Esophagus muscularis mucosa (tissue), 4 donors: Measurements from ENCODE around the gene RPAP3. TPM values are rescaled to one million over a fixed set of nuclear protein-coding genes. Genes with fewer than 3 reads are reported as not detected.

ENCODE experiments used
- DNase-seq: peaks from one replicate; pipeline ENCODE4 v3.0.0-alpha.2; 2017; ENCODE audit errors: extremely low spot score
- H3K27ac ChIP-seq, 4 donors: fragments of 200-600 bp; sonication (generic); replicated peaks in 1 of 4; 1 replicate in 3 of 4; 2 replicates in 1 of 4; pipeline ENCODE4 v1.5.1; 2016 to 2019; ENCODE audit warnings: mild to moderate bottlenecking in 1 of 4
- H3K27me3 ChIP-seq, 4 donors: fragments of 200-600 bp; sonication (generic); one replicate each; pipeline versions ENCODE4 v1.5.1 to v1.6.0; 2016 to 2019
- H3K36me3 ChIP-seq, 4 donors: fragments of 200-600 bp; sonication (generic); one replicate each; pipeline ENCODE4 v1.5.1; 2016 to 2019
- H3K4me1 ChIP-seq, 4 donors: fragments of 200-600 bp; sonication (generic); one replicate each; pipeline ENCODE4 v1.5.1; 2016 to 2019
- H3K4me3 ChIP-seq, 4 donors: fragments of 200-600 bp; sonication (generic); 1 replicate in 2 of 4; 2 replicates in 2 of 4; pipeline ENCODE4 v1.5.1; 2016 to 2019; ENCODE audit warnings: mild to moderate bottlenecking in 4 of 4, moderate library complexity in 1 of 4
- H3K9me3 ChIP-seq, 4 donors: fragments of 200-600 bp; sonication (generic); 1 replicate in 3 of 4; 2 replicates in 1 of 4; pipeline ENCODE4 v1.5.1; 2016 to 2019
- CTCF ChIP-seq, 3 experiments: fragments of 200-600 bp in 2 of 3; fragments of 450-650 bp in 1 of 3; sonication (generic) in 2 of 3; IDR thresholded peaks; one replicate each; pipeline ENCODE4 v1.5.1; 2017 to 2019; ENCODE audit warnings: antibody characterized with exemption in 3 of 3, mild to moderate bottlenecking in 2 of 3, moderate library complexity in 1 of 3
- EP300 ChIP-seq: sonication (generic); formaldehyde crosslinking; IDR thresholded peaks from one replicate; pipeline ENCODE4 v1.6.1; 2017; ENCODE audit warnings: antibody characterized with exemption
- POLR2A ChIP-seq: fragments of 450-650 bp; IDR thresholded peaks from one replicate; pipeline ENCODE4 v1.6.1; 2017; ENCODE audit warnings: antibody characterized with exemption, moderate library complexity, mild to moderate bottlenecking, low read depth
- POLR2AphosphoS5 ChIP-seq, 2 donors: sonication (generic); formaldehyde crosslinking; IDR thresholded peaks; one replicate each; pipeline ENCODE4 v1.6.1; 2017; ENCODE audit warnings: antibody characterized with exemption in 2 of 2
- WGBS: methylation state at CpG from one replicate; pipeline ENCODE4 v1.1.5; 2018; 5-methylcytosine and 5-hydroxymethylcytosine counted together
- intact Hi-C: fragments of 100-400 bp; cut with DNase I; formaldehyde crosslinking; loops from one replicate; pipeline ENCODE4 v1.15.1; 2023
- total RNA-seq, 4 donors: library from RNA; depleted of rRNA; stranded (reverse); fragments of >200 nt; gene quantifications; one replicate each; pipeline versions ENCODE4 v1.1.0 to v1.2.1, GENCODE V29; 2016

The RPAP3 gene
- total RNA-seq = 10 to 100 TPM; 10.3 to 17.9 (median 13.5) TPM

GRCh38 chr12:47705566-47706425, at the start of gene RPAP3:
Gene RPAP3, minus strand, starts transcription at chr12:47706030. Its CDS starts 3,190 bp downstream, at chr12:47702840.
- Histone ChIP-seq H3K27ac (peak within 1 kb of the TSS; percentile 85 to 97 (median 91)), H3K27me3 (no peaks in the 10 kb centered on the region), H3K9me3 (no peaks in the 10 kb centered on the region), H3K4me3 (peak within 1 kb of the TSS; percentile 82 to 100 (median 95)), H3K36me3 (peaks cover 0 to 5% (median 2%) of the 10 kb centered on the region in 4 donors), H3K4me1 (peaks cover 12 to 32% (median 28%) of the 10 kb centered on the region in 4 donors)
- peak; percentile 99 for DNase-seq
- peak; percentile 33 for TF ChIP-seq POLR2A
- no peak for TF ChIP-seq EP300
- peak; percentile 68 to 76 (median 69) for TF ChIP-seq CTCF (IDR thresholded peaks at IDR 0.05)
- TF ChIP-seq POLR2AphosphoS5 (IDR thresholded peaks at IDR 0.05) = peak; percentile 93 to 96
- WGBS = 0% methylated on average over 10 of the region's 66 CpGs
- intact Hi-C loops = no loop called here

- Histone ChIP-seq H3K36me3 (peaks cover 0 to 29% (median 9%) of the 10 kb centered on the region in 4 donors), H3K9me3 (no peaks in the 10 kb centered on the region), H3K4me3 (peak overlapping the region; percentile 72 to 85 (median 74)), H3K27ac (peak overlapping the region in 3 of 4 donors; percentile 66 to 72 (median 68)), H3K4me1 (peaks cover 53 to 67% (median 60%) of the 10 kb centered on the region in 4 donors), H3K27me3 (no peaks in the 10 kb centered on the region)
- DNase-seq = no peak
- intact Hi-C loops = loop anchor here (5.0 kb wide), 1 partner anchor 38 kb away; no protein-coding TSS in a partner anchor
- TF ChIP-seq POLR2A (no peak), CTCF (IDR thresholded peaks at IDR 0.05) (no peak), EP300 (no peak), POLR2AphosphoS5 (IDR thresholded peaks at IDR 0.05) (no peak)
- 86% methylated on average over 3 of the region's 3 CpGs for WGBS
Measured at GRCh38 chr12:47754881-47755280, 49.1 kb upstream of the RPAP3 start.

- Histone ChIP-seq H3K36me3 (peaks cover 0 to 37% (median 15%) of the 10 kb centered on the region in 4 donors), H3K27me3 (no peaks in the 10 kb centered on the region), H3K4me1 (peaks cover 45 to 62% (median 52%) of the 10 kb centered on the region in 4 donors), H3K27ac (peak overlapping the region; percentile 44 to 72 (median 67)), H3K9me3 (no peaks in the 10 kb centered on the region), H3K4me3 (peak overlapping the region in 2 of 4 donors; percentile 22 to 75)
- intact Hi-C loops = no loop called here
- WGBS = 84% methylated on average over 4 of the region's 4 CpGs
- TF ChIP-seq POLR2A = no peak
- no peak for TF ChIP-seq CTCF (IDR thresholded peaks at IDR 0.05)
- TF ChIP-seq EP300 = no peak
- TF ChIP-seq POLR2AphosphoS5 (IDR thresholded peaks at IDR 0.05) = no peak
- no peak for DNase-seq
Measured at GRCh38 chr12:47754126-47754525, 48.3 kb upstream of the RPAP3 start.

- no peak for DNase-seq
- TF ChIP-seq CTCF (IDR thresholded peaks at IDR 0.05) (no peak), POLR2AphosphoS5 (IDR thresholded peaks at IDR 0.05) (peak; percentile 28 to 49), POLR2A (no peak), EP300 (no peak)
- peaks cover 37 to 58% (median 46%) of the 10 kb centered on the region in 4 donors for H3K4me1 ChIP-seq
Measured at GRCh38 chr12:47753021-47754001, 47.5 kb upstream of the RPAP3 start.

More at GRCh38 chr12:47753021-47754001, 47.5 kb upstream of the RPAP3 start:
- peak overlapping the region; percentile 44 to 72 (median 67) for H3K27ac ChIP-seq
- intact Hi-C loops = no loop called here
- H3K36me3 ChIP-seq = peaks cover 0 to 45% (median 20%) of the 10 kb centered on the region in 4 donors
- 67% methylated on average over 9 of the region's 11 CpGs for WGBS
- no peaks in the 10 kb centered on the region for H3K27me3 ChIP-seq
- no peaks in the 10 kb centered on the region for H3K9me3 ChIP-seq
- peak overlapping the region in 1 of 4 donors; percentile 18 for H3K4me3 ChIP-seq
